ENCODE measurements around the gene FOXP4. TPM values are rescaled to one million over a fixed set of nuclear protein-coding genes. Genes with fewer than 3 reads are reported as not detected.
A peak's percentile ranks its signal among the peaks of the same experiment; 100 is the strongest.

The FOXP4 gene
- polyA plus RNA-seq, 4 donors, result 13.8 to 150 (median 16.4) TPM

GRCh38 chr6:41583565-41583964 lies 37.4 kb downstream of the FOXP4 start:
- Histone ChIP-seq H3K36me3 (ENCODE audit: control insufficient read depth in 3 of 3, insufficient read depth in 2 of 3, low read depth in 1 of 3, low read length in 3 of 3) (peaks cover 0 to 95% (median 0%) of the 10 kb centered on the region in 3 donors), H3K9me3 (ENCODE audit: control insufficient read depth in 2 of 2, insufficient read depth in 1 of 2, low read depth in 1 of 2, low read length in 1 of 2) (no peaks in the 10 kb centered on the region), H3K27me3 (ENCODE audit: control insufficient read depth in 3 of 3, insufficient read depth in 3 of 3, low read length in 3 of 3) (no peaks in the 10 kb centered on the region), H3K4me3 (ENCODE audit: low read depth in 1 of 3, low read length in 3 of 3) (no peak overlapping the region), H3K4me1 (ENCODE audit: control insufficient read depth in 3 of 3, insufficient read depth in 2 of 3, low read depth in 1 of 3, low read length in 2 of 3) (peaks cover 8 to 90% (median 17%) of the 10 kb centered on the region in 3 donors), H3K27ac (ENCODE audit: low read depth in 1 of 3, low read length in 2 of 3) (peak overlapping the region; percentile 3 to 78 (median 41))
- no peak for DNase-seq
- FAIRE-seq, result no peak
- WGBS, 3 donors, result 87 to 98% (median 95%) methylated on average over 1 of the region's 1 CpG

GRCh38 chr6:41584205-41584604 lies 38.0 kb downstream of the FOXP4 start:
- Histone ChIP-seq H3K9me3 (ENCODE audit: control insufficient read depth in 2 of 2, insufficient read depth in 1 of 2, low read depth in 1 of 2, low read length in 1 of 2) (no peaks in the 10 kb centered on the region), H3K36me3 (ENCODE audit: control insufficient read depth in 3 of 3, insufficient read depth in 2 of 3, low read depth in 1 of 3, low read length in 3 of 3) (peaks cover 0 to 96% (median 0%) of the 10 kb centered on the region in 3 donors), H3K27ac (ENCODE audit: low read depth in 1 of 3, low read length in 2 of 3) (peak overlapping the region; percentile 3 to 78 (median 28)), H3K27me3 (ENCODE audit: control insufficient read depth in 3 of 3, insufficient read depth in 3 of 3, low read length in 3 of 3) (no peaks in the 10 kb centered on the region), H3K4me3 (ENCODE audit: low read depth in 1 of 3, low read length in 3 of 3) (no peak overlapping the region), H3K4me1 (ENCODE audit: control insufficient read depth in 3 of 3, insufficient read depth in 2 of 3, low read depth in 1 of 3, low read length in 2 of 3) (peaks cover 3 to 88% (median 14%) of the 10 kb centered on the region in 3 donors)
- 31 to 69% (median 49%) methylated on average over 6 of the region's 6 CpGs for WGBS, 3 donors
- DNase-seq (peak in 1 of 2 donors; percentile 35), FAIRE-seq (no peak)

DNA sequence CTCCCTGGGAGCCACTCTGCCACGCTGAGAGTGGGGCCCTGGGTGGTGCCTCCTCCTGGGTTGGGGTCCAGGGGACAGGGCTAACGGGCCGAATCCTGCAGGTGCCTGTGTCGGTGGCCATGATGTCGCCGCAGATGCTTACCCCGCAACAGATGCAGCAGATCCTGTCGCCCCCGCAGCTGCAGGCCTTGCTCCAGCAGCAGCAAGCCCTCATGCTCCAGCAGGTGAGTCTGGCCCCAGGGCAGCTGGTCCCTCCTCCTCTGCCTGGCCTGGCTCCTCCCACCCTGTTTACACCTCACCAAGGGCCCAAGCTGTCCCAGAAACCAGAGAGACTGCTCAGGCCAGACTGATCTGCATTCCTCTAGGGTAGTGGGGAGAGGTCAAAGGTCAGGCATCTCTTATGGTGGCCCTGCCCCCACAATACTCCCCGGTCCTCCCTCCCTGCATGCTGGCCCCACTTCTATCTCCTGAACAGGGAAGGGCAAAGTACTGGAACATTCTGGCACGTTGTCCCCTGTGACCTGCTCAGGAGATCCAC lies 38.6 kb downstream of the FOXP4 start:
- H3K4me1 ChIP-seq (ENCODE audit: control insufficient read depth in 3 of 3, insufficient read depth in 2 of 3, low read depth in 1 of 3, low read length in 2 of 3), result peaks cover 3 to 88% (median 11%) of the 10 kb centered on the region in 3 donors
- H3K27me3 ChIP-seq (ENCODE audit: control insufficient read depth in 3 of 3, insufficient read depth in 3 of 3, low read length in 3 of 3), result no peaks in the 10 kb centered on the region
- peaks cover 0 to 98% (median 0%) of the 10 kb centered on the region in 3 donors for H3K36me3 ChIP-seq (ENCODE audit: control insufficient read depth in 3 of 3, insufficient read depth in 2 of 3, low read depth in 1 of 3, low read length in 3 of 3)
- H3K27ac ChIP-seq (ENCODE audit: low read depth in 1 of 3, low read length in 2 of 3), result peak overlapping the region; percentile 3 to 84 (median 28)
- WGBS, 3 donors, result 28 to 68% (median 32%) methylated on average over 11 of the region's 11 CpGs
- peak; percentile 94 to 97 for DNase-seq
- no peak for FAIRE-seq
- H3K4me3 ChIP-seq (ENCODE audit: low read depth in 1 of 3, low read length in 3 of 3), result no peak overlapping the region
- H3K9me3 ChIP-seq (ENCODE audit: control insufficient read depth in 2 of 2, insufficient read depth in 1 of 2, low read depth in 1 of 2, low read length in 1 of 2), result no peaks in the 10 kb centered on the region

DNA sequence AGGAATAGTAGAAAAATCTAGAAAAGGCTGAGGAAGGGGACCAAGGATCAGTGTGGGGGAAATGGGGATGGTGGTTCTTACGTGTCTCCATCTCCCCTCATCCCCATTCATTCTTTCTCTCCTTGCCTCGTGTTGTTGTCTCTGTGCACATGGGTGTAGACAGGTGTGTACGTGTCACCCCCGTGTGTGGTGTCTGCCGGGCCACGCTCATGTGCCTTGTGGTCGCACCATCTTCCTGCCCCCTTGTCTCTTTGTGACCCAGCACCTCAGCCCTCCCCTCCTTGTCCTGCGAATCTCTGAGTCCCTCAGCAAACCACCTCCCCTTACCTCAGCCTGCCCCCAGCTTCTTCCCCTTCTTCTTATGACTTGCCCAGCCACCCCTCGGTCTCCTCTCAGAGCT lies 39.4 kb downstream of the FOXP4 start:
- H3K36me3 ChIP-seq (ENCODE audit: control insufficient read depth in 3 of 3, insufficient read depth in 2 of 3, low read depth in 1 of 3, low read length in 3 of 3), result peaks cover 0 to 99% (median 0%) of the 10 kb centered on the region in 3 donors
- peak overlapping the region in 1 of 3 donors; percentile 84 for H3K27ac ChIP-seq (ENCODE audit: low read depth in 1 of 3, low read length in 2 of 3)
- FAIRE-seq, result no peak
- no peaks in the 10 kb centered on the region for H3K27me3 ChIP-seq (ENCODE audit: control insufficient read depth in 3 of 3, insufficient read depth in 3 of 3, low read length in 3 of 3)
- no peaks in the 10 kb centered on the region for H3K9me3 ChIP-seq (ENCODE audit: control insufficient read depth in 2 of 2, insufficient read depth in 1 of 2, low read depth in 1 of 2, low read length in 1 of 2)
- WGBS, 3 donors, result 66 to 71% (median 68%) methylated on average over 9 of the region's 9 CpGs
- no peak for DNase-seq
- H3K4me1 ChIP-seq (ENCODE audit: control insufficient read depth in 3 of 3, insufficient read depth in 2 of 3, low read depth in 1 of 3, low read length in 2 of 3), result peaks cover 3 to 92% (median 11%) of the 10 kb centered on the region in 3 donors
- no peak overlapping the region for H3K4me3 ChIP-seq (ENCODE audit: low read depth in 1 of 3, low read length in 3 of 3)

GRCh38 chr6:41586252-41587007 lies 40.2 kb downstream of the FOXP4 start:
- no peaks in the 10 kb centered on the region for H3K27me3 ChIP-seq (ENCODE audit: control insufficient read depth in 3 of 3, insufficient read depth in 3 of 3, low read length in 3 of 3)
- no peaks in the 10 kb centered on the region for H3K9me3 ChIP-seq (ENCODE audit: control insufficient read depth in 2 of 2, insufficient read depth in 1 of 2, low read depth in 1 of 2, low read length in 1 of 2)
- H3K27ac ChIP-seq (ENCODE audit: low read depth in 1 of 3, low read length in 2 of 3), result peak overlapping the region in 1 of 3 donors; percentile 30
- 67 to 74% (median 74%) methylated on average over 17 to 28 of the region's 28 CpGs for WGBS, 3 donors
- DNase-seq (peak in 1 of 2 donors; percentile 44), FAIRE-seq (no peak)
- H3K4me3 ChIP-seq (ENCODE audit: low read depth in 1 of 3, low read length in 3 of 3), result no peak overlapping the region
- H3K4me1 ChIP-seq (ENCODE audit: control insufficient read depth in 3 of 3, insufficient read depth in 2 of 3, low read depth in 1 of 3, low read length in 2 of 3), result peaks cover 3 to 91% (median 11%) of the 10 kb centered on the region in 3 donors
- peaks cover 0 to 99% (median 0%) of the 10 kb centered on the region in 3 donors for H3K36me3 ChIP-seq (ENCODE audit: control insufficient read depth in 3 of 3, insufficient read depth in 2 of 3, low read depth in 1 of 3, low read length in 3 of 3)

- Histone ChIP-seq H3K9me3 (ENCODE audit: control insufficient read depth in 2 of 2, insufficient read depth in 1 of 2, low read depth in 1 of 2, low read length in 1 of 2) (no peaks in the 10 kb centered on the region), H3K36me3 (ENCODE audit: control insufficient read depth in 3 of 3, insufficient read depth in 2 of 3, low read depth in 1 of 3, low read length in 3 of 3) (peaks cover 0 to 99% (median 0%) of the 10 kb centered on the region in 3 donors), H3K4me3 (ENCODE audit: low read depth in 1 of 3, low read length in 3 of 3) (no peak overlapping the region), H3K27me3 (ENCODE audit: control insufficient read depth in 3 of 3, insufficient read depth in 3 of 3, low read length in 3 of 3) (no peaks in the 10 kb centered on the region), H3K27ac (ENCODE audit: low read depth in 1 of 3, low read length in 2 of 3) (peak overlapping the region in 1 of 3 donors; percentile 30), H3K4me1 (ENCODE audit: control insufficient read depth in 3 of 3, insufficient read depth in 2 of 3, low read depth in 1 of 3, low read length in 2 of 3) (peaks cover 3 to 87% (median 10%) of the 10 kb centered on the region in 3 donors)
- DNase-seq (no peak), FAIRE-seq (no peak)
- WGBS, 3 donors, result 62 to 77% (median 63%) methylated on average over 24 to 26 of the region's 26 CpGs
Observed at GRCh38 chr6:41587131-41587879, 41.1 kb downstream of the FOXP4 start.

GRCh38 chr6:41588111-41588510 lies 41.9 kb downstream of the FOXP4 start:
- no peak for DNase-seq

GRCh38 chr6:41589223-41589622 lies 43.0 kb downstream of the FOXP4 start:
- DNase-seq (no peak), FAIRE-seq (no peak)
- H3K27me3 ChIP-seq (ENCODE audit: control insufficient read depth in 3 of 3, insufficient read depth in 3 of 3, low read length in 3 of 3), result no peaks in the 10 kb centered on the region
- no peaks in the 10 kb centered on the region for H3K9me3 ChIP-seq (ENCODE audit: control insufficient read depth in 2 of 2, insufficient read depth in 1 of 2, low read depth in 1 of 2, low read length in 1 of 2)
- 85 to 90% (median 89%) methylated on average over 4 of the region's 4 CpGs for WGBS, 3 donors
- H3K27ac ChIP-seq (ENCODE audit: low read depth in 1 of 3, low read length in 2 of 3), result no peak overlapping the region
- H3K36me3 ChIP-seq (ENCODE audit: control insufficient read depth in 3 of 3, insufficient read depth in 2 of 3, low read depth in 1 of 3, low read length in 3 of 3), result peaks cover under 1 to 99% (median 2%) of the 10 kb centered on the region in 3 donors
- no peak overlapping the region for H3K4me3 ChIP-seq (ENCODE audit: low read depth in 1 of 3, low read length in 3 of 3)
- peaks cover 3 to 67% (median 3%) of the 10 kb centered on the region in 3 donors for H3K4me1 ChIP-seq (ENCODE audit: control insufficient read depth in 3 of 3, insufficient read depth in 2 of 3, low read depth in 1 of 3, low read length in 2 of 3)

More at GRCh38 chr6:41588111-41588510, 41.9 kb downstream of the FOXP4 start:
- Histone ChIP-seq H3K36me3 (ENCODE audit: control insufficient read depth in 3 of 3, insufficient read depth in 2 of 3, low read depth in 1 of 3, low read length in 3 of 3) (peaks cover 0 to 99% (median 2%) of the 10 kb centered on the region in 3 donors), H3K27me3 (ENCODE audit: control insufficient read depth in 3 of 3, insufficient read depth in 3 of 3, low read length in 3 of 3) (no peaks in the 10 kb centered on the region), H3K9me3 (ENCODE audit: control insufficient read depth in 2 of 2, insufficient read depth in 1 of 2, low read depth in 1 of 2, low read length in 1 of 2) (no peaks in the 10 kb centered on the region), H3K4me1 (ENCODE audit: control insufficient read depth in 3 of 3, insufficient read depth in 2 of 3, low read depth in 1 of 3, low read length in 2 of 3) (peaks cover 3 to 78% (median 10%) of the 10 kb centered on the region in 3 donors), H3K27ac (ENCODE audit: low read depth in 1 of 3, low read length in 2 of 3) (peak overlapping the region in 1 of 3 donors; percentile 30), H3K4me3 (ENCODE audit: low read depth in 1 of 3, low read length in 3 of 3) (no peak overlapping the region)
- no peak for FAIRE-seq
- 78 to 89% (median 82%) methylated on average over 15 of the region's 15 CpGs for WGBS, 3 donors
